Hypothalamus (tissue), 51 donors: ENCODE measurements around the gene KIAA0513.
"Not testable (repeated sequence)": the region's sequence is repeated elsewhere in the genome, so short reads cannot be mapped to it uniquely, and the experiment has no call there.

Experiments used
- DNase-seq, 51 donors: peaks; one replicate each; lab custom pipeline; 2025; lab: John Stamatoyannopoulos, UW

KIAA0513 gene

DNA sequence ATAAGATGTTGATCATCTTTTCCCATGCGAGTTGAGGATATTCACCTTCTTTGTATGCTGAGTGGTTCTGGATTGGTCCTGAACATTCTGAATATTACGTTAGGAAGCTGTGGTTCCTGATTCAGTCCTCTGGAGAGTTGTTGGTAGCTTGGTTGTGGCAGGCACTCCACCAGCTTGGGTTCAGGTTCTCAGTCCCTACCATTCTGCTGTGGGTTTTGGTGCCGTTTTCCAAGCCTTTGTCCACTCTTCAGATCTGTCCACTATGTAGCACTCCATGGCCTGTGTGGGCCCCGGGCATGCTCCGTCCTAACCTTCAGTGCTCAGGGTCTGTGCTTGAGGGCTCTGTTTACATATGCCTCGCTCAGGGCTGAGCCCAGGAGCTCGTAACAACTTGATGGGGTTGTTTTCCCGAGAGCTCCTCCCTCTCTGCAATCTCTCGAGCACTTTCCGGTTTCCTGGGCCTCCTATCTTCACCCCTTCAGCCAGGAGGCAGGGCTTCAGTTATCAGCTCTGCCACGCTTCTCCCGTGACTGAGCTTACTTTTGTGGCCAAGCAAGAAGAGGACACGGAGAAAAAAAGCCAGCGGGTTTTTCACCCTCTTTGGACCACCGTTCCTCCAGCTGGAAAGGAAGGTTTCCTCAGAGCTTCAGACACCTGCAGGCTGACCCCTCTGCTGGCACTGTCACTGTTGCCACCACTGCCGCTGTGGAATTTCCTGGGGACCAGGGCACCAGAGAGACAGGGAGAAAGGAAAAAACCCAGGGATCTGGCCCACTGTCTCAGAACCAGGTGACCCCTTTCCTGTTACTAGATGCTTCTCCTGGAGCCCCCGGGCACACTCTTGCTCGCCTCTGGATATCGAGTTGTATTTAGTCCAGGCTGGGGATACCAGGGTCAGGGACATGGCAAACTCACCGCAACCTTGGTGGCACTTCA lies 19.6 kb downstream of the KIAA0513 start:
- DNase-seq: no peak

DNA sequence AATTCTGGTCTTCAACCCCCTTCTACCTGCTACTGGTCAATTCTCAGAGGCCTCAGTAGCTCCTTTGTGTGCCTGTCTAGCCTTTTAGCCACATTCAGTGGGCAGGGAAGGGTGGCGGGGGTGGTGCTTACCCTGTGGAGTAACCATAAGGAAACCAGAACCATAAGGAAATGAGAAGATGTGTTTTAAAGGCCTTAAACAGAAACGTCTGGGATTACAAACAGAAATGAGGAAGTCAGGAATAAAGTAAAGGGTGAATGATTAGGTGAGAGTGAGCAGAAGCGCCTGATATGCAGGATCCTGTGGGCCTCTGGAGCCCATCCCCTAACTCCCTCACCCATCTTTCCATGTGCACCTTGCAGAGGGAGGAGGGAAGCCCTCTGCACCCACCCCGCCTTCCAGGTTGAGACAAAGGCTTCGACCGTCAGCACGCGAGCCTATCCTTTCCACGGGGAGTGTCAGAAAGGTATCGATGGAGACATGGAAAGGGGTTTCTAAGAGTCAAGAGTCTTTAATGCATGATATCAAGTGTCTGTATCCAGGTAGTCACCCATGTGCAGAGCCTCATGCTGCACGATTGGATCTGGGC lies 20.4 kb downstream of the KIAA0513 start:
- DNase-seq: peak in 1 of 51 donors; percentile 7

DNA sequence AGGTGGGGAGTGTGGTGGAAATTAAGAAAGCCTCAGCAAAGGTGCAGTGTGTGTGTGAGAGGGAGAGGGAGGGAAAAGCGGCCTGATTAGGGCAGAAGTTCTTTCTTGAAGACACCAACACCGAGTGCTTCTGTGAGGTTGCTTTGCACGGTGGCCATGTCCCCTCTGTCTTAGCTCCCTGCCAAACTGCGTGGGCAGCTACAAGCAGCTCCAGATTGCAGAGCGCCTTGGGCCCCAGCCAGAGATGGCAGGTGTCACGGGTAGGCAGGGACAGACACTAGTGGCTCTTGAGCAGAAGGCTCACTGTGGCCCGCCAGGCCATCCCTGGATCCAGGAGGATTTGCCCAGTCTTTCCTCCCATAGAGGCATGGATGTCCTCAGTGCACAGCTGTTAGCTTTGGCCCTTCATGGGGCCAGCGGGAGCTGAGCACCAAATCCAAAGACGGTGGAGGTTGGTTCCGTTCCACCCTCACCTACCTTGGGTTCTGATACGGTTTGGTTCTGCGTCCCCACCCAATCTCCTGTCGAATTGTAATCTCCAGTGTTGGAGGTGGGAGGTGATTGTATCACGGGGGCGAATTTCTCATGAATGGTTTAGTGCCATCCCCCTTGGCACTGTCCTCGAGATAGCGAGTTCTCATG lies 21.4 kb downstream of the KIAA0513 start:
- peak in 3 of 51 donors; percentile 14 to 20 (median 17) for DNase-seq

DNA sequence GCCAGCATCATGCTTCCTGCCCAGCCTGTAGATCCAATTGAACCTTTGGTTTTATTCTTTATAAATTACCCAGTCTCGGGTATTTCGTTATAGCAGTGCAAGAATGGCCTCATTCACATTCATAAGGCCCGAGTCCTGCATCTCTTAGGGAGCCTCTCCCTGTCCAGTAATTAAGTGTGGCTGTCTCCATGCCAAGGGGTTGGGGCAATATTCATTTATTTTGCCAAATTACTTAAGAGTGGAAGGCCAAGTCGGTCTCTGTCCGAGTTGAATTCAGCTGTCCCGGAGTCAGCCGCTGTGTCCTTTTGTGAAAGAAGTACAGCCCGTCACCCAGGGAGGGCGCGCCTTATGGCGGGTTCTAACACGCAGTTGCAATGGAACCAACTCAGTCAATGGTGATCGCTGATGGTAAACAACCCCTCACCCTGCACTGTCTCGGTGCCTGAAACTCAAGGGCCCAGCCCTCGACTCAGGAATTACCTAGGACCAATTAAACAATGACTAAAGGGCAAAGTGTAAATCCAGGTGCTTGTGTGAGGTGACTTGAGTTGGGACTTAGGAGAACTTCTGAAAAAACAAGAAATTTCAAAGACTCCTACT lies 22.2 kb downstream of the KIAA0513 start:
- DNase-seq: no peak

DNA sequence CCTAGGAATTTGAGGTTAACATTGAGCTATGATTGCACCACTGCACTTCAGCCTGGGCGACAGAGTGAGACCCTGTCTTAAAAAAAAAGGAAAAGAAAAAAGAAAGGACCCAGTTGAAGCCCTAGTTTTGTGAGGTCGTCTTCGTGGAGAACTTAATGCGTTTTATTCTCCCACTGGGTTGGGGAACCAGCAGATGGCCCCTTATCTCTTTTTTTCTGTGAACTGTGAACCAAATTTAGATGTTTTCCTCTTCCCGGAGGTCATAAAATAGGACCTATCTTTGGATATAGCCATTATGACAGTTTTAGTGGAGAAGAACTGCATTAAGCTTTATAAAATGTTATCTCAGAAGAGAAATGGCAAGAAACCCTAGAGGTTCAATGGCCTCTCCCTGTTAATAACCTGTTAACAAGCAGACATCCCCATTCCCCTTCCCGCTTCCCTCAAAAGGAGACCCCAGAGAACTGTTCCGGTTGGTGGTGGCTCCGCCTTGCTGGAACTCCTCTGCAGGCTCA lies 23.5 kb downstream of the KIAA0513 start:
- no peak for DNase-seq

DNA sequence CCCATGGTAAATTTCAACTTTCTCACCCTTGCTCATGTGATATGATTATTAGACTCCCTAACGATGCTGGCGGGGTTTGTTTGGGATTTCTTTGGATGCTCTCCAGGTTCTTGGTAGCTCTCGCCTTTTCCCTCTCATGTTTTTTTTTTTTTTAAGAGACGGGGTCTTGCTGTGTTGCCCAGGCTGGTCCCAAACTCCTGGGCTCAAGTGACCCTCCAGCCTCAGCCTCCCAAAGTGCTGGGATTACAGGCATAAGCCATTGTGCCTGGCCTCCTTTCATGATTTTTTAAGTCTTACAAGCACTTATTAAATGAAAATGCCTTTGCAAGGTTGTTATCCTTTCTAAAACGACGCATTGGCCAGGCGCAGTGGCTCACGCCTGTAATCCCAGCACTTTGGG lies 24.1 kb downstream of the KIAA0513 start:
- no peak for DNase-seq

DNA sequence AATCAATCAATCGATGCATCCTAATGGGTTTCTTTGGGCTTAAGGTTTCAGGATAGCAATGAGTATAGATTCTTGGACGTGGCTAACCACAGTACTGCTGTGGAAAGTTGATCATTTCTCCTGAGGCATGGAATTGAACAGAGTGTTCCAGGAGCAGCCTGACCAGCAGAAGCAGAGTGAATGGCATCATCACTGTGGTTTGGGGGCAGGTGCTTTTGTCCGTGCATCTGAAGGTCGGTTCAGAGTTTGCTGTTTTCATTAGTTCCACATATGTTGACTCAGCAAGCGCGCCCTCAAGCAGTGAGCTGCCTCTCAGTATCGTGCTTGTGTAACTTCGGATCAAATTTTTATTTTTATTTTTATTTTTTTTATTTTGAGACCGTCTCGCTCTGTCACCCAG lies 24.9 kb downstream of the KIAA0513 start:
- no peak for DNase-seq

DNA sequence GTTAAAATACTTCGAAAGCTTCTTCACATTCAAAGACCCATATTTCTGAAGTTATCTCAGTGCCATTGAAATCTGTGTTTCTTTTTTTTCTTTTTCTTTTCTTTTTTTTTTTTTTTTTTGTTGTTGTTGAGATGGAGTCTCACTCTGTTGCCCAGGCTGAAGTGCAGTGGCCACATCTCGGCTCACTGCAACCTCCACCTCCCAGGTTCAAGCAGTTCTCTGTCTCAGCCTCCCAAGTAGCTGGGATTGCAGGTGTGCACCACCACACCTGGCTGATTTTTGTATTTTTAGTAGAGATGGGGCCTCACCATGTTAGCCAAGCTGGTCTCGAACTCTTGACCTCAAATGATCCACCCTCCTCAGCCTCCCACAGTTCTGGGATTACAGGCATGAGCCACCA lies 26.7 kb downstream of the KIAA0513 start:
- DNase-seq: not testable (repeated sequence)

DNA sequence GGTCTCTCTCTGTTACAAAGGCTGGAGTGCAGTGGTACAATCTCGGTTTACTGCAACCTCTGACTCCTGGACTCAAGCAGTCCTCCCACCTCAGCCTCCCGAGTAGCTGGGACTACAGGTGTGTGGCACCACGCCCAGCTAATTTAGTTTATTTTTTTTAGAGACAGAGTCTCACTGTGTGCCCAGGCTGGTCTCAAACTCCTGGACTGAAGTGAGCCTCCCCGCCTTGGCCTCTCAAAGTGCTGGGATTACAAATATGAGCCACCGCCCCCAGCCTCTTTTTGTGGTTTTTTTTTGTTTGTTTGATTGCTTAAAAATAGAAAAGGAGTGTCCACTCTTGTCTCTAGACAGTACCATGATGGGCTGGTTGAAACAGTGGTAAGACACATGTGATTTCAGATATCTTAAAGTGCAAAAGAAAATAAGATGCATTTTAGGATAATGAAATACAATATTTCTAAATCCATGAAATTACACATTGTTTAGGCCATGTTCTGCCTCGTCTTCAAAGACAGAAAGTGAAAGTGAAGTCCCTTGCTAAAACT lies 27.4 kb downstream of the KIAA0513 start:
- DNase-seq: no peak

DNA sequence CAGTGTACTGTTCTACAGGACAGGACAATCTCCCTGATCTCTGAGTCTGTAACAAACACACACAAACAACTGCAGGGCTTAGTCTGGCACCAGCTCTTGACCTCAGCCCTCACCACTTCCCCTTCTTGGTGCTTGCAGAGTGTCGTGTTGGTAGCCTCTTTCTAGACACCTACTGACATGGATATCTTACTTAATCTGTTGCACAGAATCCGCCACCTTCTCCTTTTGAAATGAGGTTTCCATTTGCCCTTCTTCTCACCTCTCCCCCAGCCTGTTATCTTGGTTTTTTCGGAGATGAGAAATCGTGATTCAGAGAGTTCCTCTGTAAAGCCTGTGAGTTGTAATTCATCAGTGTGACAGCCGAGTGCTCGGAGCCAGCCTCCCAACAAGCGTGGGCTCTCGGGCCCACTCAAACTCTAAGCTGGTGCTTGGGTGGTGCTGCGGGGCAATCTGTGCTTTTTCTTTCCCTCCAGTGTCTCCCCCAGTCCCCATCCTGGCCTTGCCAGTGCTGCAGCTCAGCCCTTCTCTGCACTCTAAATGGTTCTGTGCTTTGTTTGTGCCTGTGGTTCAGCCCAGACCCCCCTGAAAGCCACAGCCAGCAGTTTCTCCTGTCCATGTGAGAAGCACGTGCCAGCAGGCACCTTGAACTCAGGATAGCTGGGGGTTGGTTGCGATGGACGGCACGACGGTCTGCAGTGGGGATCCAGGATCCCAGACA lies 28.1 kb downstream of the KIAA0513 start:
- DNase-seq: peak in 17 of 51 donors; percentile 7 to 69 (median 23)

DNA sequence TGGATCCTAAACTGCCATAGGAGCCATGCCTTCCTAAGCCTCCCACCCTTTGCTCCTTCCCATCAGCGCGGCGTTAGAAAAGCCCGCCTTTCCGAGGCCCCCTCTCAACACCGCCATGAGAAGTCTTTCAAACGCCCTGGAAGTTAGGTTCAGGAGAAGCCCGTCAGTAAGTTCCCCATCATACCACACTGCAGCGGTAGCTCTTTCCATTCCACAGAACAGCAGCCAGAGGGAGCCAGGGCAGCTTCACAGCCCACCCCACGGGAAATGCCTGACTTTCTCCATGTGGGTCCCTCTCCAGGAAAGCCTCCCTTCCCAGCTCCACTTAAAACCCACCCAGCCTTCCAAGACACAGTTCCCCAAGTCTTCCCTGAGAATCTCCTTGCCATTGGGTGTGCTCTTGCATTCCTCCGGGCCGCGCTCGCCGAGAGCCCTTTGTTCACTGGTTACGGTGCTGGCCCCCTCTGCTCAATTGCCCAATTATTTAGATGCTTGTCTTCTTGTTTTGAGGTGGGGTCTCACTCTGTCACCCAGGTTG lies 28.7 kb downstream of the KIAA0513 start:
- DNase-seq: peak in 7 of 51 donors; percentile 8 to 41 (median 20)

DNA sequence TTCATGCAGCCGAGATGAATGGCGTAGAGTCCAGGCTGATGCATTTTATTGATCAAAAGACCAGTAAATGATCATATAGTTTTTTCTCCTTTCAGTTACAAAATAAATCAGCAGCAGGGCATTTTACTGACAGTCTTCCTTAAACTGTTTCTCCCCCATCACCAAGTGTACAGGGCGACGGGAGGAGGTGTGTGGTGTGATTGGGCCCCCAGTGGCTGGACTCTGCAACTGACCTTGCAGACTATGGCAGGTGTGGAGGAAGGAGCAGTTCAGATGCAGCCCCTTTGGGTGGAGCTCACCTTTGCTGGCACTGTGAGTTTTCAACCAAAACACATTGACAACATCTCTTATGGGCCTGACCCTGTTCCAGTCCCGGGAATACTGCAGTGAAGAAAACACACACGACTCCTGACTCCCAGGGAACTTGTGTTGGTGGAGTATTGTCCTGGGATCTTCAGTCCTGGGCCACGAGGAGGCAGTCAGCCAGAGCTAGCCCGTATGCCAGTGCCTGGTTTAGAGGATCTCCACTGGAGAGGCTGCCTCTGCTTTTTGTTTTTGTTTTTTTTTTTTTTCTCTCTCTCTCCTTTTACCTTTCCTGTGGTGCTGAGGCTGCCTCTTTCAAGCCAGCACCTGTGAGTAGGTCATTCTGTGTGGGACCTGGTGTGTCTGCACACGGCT lies 29.8 kb downstream of the KIAA0513 start:
- DNase-seq: no peak

DNA sequence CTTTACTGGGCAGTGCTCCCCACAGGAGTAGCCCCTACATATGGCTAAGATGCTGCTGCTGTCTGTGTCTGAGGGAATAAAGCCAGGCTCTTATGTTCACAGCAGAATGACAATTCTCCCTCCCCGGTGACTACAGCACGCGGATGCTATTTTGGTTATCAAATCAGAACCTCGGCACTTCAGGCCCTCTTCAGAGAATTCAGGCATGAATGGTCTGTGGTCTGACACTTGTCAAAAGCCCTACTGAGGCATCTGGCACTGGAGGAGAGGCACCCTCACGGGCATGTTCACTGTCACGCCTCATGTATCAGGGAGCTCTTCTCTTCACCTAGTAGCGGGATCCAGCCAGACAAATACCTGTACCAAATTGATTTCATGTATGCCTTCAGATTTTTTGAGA lies 30.4 kb downstream of the KIAA0513 start:
- DNase-seq: peak in 1 of 51 donors; percentile 37

DNA sequence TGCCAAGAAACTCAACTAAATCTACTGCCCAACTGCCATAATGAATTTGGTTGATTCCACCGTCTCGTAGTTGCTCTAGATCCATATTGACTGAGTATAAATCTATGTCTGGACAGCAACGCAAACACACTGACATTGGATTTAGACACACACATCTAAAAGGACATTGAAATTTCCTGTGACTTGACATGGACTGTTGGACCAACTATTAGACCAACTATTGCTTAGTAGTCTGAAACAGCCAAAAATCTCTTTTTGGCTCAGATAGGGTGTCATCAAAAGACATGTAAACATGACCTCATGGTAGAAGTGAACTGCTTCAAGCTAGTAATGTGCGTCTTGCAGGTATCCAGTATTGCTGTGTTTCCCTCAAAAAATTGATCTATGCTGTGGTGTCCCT lies 31.3 kb downstream of the KIAA0513 start:
- DNase-seq: no peak

DNA sequence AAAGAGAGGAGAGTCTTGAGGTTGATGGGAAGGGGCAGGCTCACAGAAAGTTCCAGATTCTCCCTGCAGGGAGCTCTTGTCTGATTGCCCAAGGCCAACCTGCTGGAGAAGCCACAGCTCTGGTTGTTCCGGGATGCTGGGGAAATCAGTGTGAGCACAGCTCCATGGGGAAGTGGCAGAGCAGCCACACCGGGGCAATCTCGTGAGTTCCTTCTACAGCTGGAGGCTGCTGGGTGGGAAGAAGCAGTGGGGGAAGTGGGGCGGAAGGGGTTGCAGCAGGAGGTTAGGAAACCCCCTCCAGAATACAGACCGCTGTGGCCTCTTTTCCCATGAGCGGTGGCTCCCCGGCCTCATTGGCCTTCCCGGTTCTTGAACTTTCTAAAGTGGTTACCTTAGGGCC lies 34.0 kb downstream of the KIAA0513 start:
- peak in 11 of 51 donors; percentile 15 to 44 (median 30) for DNase-seq

DNA sequence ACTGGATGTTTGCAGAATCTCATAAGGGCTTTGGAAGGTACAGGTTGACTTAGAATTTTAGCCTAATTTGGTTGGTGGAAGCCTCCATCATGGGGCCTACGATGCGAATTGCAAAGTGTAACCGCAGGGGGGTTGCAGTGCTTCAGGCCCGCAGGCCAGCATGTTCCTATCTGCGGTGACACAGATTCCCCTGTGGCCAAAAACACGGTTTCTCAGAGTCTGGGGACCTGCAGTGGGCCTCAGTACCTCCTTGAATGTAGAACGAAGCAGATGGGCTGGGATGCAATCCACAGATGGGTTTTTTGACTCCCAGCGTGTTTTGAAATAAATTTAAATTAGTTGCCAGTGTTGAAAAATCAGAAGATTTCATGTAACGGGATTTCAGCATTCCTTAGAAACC lies 34.7 kb downstream of the KIAA0513 start:
- DNase-seq: no peak

DNA sequence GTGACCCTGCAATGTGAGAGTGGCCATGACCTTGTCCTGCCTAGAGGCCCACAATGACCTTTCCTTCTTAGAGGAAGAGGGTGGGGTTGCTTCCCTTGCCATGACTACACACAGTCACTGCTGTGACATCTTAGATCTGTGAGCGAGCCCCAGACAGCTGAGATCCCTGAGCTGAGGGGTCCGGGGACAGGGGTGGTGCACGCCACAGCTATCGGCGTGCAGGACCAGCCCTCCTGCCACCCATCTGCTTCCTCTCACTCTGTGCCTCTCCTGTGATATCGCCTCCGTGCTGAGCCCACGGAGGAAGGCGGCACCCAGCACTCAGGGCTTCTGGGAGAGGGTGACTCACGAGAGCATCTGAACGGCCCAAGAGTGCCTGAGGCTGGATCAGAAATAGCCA lies 35.2 kb downstream of the KIAA0513 start:
- DNase-seq: peak in 1 of 51 donors; percentile 63

DNA sequence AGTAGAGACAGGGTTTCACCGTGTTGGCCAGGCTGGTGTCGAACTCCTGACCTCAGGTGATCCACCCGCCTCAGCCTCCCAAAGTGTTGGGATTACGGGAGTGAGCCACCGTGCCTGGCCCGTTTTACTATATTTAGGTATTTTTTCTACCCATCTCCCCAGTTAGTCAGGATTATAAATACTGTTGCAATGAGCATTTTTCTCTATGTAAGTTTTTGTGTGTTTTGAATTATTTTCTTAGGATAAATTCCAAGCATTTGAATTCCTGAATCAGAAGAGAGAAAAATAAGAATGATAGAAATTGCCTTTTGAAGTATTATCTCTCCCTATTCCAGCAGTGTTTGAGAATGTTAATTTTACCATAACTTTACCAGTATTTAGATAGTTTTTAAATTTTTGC lies 36.6 kb downstream of the KIAA0513 start:
- DNase-seq: no peak

DNA sequence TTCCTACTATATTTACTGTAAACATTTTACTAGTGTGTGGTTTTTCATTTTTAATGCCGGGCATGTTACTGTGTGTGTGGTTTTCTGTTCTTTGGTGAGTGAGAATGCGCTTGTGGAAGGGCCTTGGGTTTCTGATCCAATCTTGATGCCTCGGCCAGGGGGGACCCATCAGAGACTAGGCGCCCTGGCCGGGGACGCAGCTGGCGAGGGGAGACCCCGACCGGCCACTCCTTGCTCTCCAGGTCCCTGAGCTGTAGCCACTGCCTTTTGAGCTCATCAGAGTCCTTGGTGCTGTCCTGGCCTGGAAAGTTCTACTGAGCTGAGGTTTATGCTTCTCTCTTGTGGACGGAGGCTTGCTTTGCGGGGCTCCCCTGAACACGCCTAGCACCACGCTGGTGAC lies 37.5 kb downstream of the KIAA0513 start:
- no peak for DNase-seq
